T47D (cell line): ENCODE measurements around the gene UNC13D.
"Not testable (repeated sequence)": the region's sequence is repeated elsewhere in the genome, so short reads cannot be mapped to it uniquely, and the experiment has no call there.

ENCODE experiments used
- DNase-seq, 2 experiments: peaks; one replicate each; pipeline versions ENCODE4 v3.0.0 to v3.0.0-alpha.2; 2011 to 2012; ENCODE audit warnings: low read depth in 1 of 2, low spot score in 1 of 2
- JUND ChIP-seq: IDR thresholded peaks from 2 replicates; pipeline ENCODE4 v1.6.1; 2012; ENCODE audit warnings: low read depth
- in situ Hi-C: cut with HindIII; loops from 2 replicates; pipeline ENCODE4 v1.10.0; 2016; ENCODE audit warnings: low sequenced_read_pairs, low pct_unique_long_range_greater_than_20kb

UNC13D gene

DNA sequence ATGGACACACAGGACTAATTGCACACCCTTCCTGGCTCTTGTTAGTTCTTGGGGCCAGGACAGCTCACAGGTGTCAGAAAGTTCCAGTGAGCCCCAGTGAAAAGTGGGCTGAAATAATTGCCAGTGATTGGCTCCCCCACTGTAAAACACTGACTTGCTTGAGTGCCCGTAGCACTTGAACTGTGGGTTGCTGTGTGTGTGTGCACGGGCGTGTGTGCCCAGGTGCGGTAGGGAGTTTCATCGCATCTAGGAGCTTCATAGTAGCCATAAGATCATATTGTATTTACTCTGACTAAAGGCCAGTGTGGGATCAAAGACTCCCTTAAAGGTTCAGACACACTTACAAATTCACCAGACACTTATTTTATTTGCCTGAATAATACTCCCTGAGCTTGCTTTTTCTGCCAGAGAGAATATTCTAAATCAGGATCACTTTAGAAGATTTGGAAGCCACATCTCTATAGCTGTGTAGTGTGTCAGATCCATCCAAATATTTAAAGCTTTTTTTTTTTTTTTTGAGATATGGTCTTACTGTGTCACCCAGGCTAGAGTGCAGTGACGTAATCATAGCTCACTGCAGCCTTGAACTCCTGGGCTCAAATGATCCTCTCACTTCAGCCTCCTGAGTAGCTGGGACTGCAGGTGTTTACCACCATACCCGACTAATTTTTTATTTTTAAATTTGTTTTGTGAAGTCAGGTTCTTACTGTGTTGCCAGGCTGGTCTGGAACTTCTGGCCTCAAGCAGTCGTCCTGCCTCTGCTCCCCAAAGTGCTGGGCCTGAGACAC is 48.2 kb downstream of the UNC13D start:
- in situ Hi-C loops: no loop called here
- no peak for TF ChIP-seq JUND
- no peak for DNase-seq

DNA sequence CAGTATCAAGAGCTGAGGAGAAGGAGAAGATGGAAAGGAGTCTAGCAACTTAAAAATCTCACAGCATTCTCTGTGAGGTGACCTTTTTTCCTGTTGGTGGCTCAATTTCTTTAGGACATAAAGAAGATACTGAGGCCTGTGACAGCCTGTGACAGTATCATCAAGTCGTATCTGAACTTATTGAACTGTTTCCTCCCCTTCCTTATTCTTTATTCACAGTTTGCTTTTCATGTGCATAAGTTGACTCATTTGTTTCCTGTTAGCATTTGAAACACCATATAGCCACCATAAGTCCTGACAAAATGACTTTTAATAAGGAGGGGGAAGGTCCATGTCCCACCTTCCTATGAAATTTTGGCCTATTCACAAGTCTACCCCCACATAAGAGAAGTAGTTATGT is 50.7 kb downstream of the UNC13D start:
- in situ Hi-C loops: no loop called here
- DNase-seq: no peak
- no peak for TF ChIP-seq JUND

GRCh38 chr17:75791254-75791653 is 53.0 kb downstream of the UNC13D start:
- DNase-seq: no peak
- in situ Hi-C loops: no loop called here
- no peak for TF ChIP-seq JUND

GRCh38 chr17:75785016-75785890 is 59.0 kb downstream of the UNC13D start:
- DNase-seq: peak; percentile 47 to 98
- in situ Hi-C loops: no loop called here
- TF ChIP-seq JUND: peak; percentile 48; the same call in 1 of the 2 replicates

GRCh38 chr17:75784473-75785015 is 59.7 kb downstream of the UNC13D start, which contains the start of gene UNK:
Gene UNK, plus strand, starts transcription at chr17:75784806. Its CDS starts 75 bp downstream, at chr17:75784881.
- TF ChIP-seq JUND: no peak
- peak; percentile 97 to 100 for DNase-seq

GRCh38 chr17:75783803-75784472 is 60.3 kb downstream of the UNC13D start:
- TF ChIP-seq JUND: no peak
- in situ Hi-C loops: no loop called here
- DNase-seq: peak in 1 of 2 experiments; percentile 64

More at GRCh38 chr17:75784473-75785015, 59.7 kb downstream of the UNC13D start, which contains the start of gene UNK:
- in situ Hi-C loops: no loop called here

- DNase-seq: peak in 1 of 2 experiments; percentile 92
- peak; percentile 55; the same call in 1 of the 2 replicates for TF ChIP-seq JUND
- in situ Hi-C loops: no loop called here
Measured at GRCh38 chr17:75783069-75783783, 61.0 kb downstream of the UNC13D start.

DNA sequence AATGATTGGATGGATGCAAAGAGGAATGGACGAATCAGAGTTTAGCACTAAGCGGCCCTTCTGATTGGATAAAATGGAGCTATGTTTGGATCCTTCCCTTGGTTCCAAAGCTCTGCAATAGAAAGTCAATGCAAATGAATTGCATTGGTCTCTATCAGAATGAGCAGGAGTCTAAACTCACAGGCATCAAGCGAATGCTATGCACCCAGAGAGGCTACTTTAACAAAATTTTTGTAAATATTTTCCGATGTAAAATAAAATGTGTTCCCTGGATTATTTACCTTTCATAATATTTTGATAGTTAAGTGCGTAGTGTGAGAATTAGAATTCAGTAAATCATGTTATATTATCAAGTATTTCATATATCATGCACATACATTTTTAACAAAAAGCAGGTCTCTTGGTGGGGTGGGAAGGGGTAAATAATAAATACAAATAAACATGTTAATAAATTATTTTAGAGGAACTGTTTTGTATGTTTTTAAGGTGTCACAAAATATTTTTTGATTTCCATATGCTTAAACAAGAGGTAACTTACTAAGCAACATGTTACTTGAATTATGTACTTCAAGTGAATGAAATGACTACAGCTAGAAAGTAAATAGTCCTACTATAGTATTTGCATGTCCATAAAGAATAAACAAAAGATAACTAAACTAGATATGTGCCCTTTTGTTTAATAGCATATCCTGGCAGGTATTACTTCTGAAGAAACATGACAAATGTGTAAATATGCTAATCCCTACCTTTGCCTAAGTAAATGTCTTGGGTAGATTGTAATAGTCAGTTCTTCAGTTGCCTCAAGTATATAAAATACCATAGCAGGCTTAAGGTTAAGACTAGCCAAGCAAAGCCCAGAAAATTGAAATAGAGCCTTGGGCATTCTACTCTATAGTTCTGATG is 64.0 kb downstream of the UNC13D start:
- in situ Hi-C loops: no loop called here
- TF ChIP-seq JUND: peak; percentile 62; the same call in 1 of the 2 replicates
- DNase-seq: peak in 1 of 2 experiments; percentile 87

- in situ Hi-C loops: no loop called here
- no peak for TF ChIP-seq JUND
- peak; percentile 100 for DNase-seq
Measured at GRCh38 chr17:75779250-75779986, 64.8 kb downstream of the UNC13D start.

DNA sequence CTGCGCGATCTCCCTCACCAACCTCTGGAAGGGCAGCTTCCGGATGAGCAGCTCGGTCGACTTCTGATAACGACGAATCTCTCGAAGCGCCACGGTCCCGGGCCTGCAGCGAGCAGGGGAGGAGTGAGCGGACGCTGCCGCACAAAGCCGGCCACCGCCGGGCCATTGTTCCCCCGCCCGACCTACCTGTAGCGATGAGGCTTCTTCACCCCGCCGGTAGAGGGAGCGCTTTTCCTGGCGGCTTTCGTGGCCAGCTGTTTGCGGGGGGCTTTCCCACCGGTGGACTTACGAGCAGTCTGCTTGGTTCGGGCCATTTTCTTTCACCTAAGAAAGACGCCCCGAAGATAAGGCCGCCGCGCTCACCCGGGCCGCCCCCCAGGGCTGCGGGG is 65.3 kb downstream of the UNC13D start:
- TF ChIP-seq JUND: no peak
- peak in 1 of 2 experiments; percentile 71 for DNase-seq
- in situ Hi-C loops: no loop called here

DNA sequence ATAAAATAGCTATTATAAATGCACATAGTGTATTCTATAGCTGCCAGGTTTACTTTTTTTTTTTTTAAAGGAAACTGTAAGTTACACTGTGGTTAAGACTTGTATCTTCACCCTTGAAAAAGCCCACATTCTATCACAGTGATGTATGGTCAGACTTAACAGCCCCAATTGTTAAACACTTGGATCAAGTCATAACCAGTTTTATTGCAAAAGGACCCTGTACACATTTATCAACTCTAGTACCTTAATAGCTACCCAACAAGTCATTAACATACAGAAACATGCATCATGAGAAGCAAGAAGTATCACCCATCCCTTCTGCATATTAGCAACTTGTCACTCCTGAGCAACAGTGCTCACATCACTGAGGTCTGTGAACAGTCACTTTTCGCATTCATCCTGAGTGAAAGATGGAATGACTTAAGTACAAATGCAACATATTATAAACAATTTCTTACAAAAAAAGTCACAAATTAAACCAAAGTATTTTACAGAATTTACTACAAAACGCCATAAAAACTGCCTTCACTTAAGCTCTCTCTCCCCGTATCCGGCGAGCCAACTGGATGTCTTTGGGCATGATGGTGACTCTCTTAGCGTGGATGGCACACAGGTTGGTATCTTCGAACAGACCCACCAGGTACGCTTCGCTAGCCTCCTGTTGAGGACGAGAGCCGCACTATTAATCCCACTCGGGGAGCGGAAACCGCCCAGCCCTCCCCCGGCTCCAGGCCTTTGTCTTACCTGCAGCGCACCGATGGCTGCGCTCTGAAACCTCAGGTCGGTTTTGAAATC is 65.9 kb downstream of the UNC13D start:
- in situ Hi-C loops: not testable (repeated sequence)
- DNase-seq: peak in 1 of 2 experiments; percentile 24
